CD14-positive monocyte (primary cell): ENCODE measurements around the gene KCNK1. TPM values are rescaled to one million over a fixed set of nuclear protein-coding genes. Genes with fewer than 3 reads are reported as not detected.

ENCODE experiments used
- DNase-seq, 3 donors: peaks; one replicate each; pipeline ENCODE4 v3.0.0-alpha.2; 2011 to 2022
- H2AFZ ChIP-seq: 2 replicates; pipeline ENCODE4 v1.6.0; 2012; ENCODE audit warnings: mild to moderate bottlenecking, low read depth, low read length, inconsistent platforms; ENCODE audit not compliant: insufficient read depth, poor library complexity, severe bottlenecking
- H3K27ac ChIP-seq, 2 donors: 1 replicate in 1 of 2; 2 replicates in 1 of 2; pipeline ENCODE4 v1.5.1; 2012 to 2013; ENCODE audit warnings: low read length in 2 of 2, control low read depth in 1 of 2, inconsistent platforms in 1 of 2, low read depth in 1 of 2, mild to moderate bottlenecking in 1 of 2
- H3K27me3 ChIP-seq, 2 donors: one replicate each; pipeline versions ENCODE4 v1.6.0 to v1.6.1; 2011 to 2013; ENCODE audit warnings: low read length in 2 of 2; ENCODE audit not compliant: control insufficient read depth in 2 of 2, insufficient read depth in 2 of 2
- H3K36me3 ChIP-seq, 2 donors: replicated peaks in 1 of 2; 1 replicate in 1 of 2; 2 replicates in 1 of 2; pipeline versions ENCODE4 v1.5.1 to v1.6.1; 2012 to 2013; ENCODE audit warnings: low read length in 2 of 2, control low read depth in 1 of 2, inconsistent platforms in 1 of 2, mild to moderate bottlenecking in 1 of 2; ENCODE audit not compliant: insufficient read depth in 2 of 2, control insufficient read depth in 1 of 2
- H3K4me1 ChIP-seq, 2 donors: 1 replicate in 1 of 2; 2 replicates in 1 of 2; pipeline versions ENCODE4 v1.5.1 to v1.6.1; 2012 to 2013; ENCODE audit warnings: low read length in 2 of 2, control low read depth in 1 of 2, inconsistent platforms in 1 of 2, mild to moderate bottlenecking in 1 of 2, moderate library complexity in 1 of 2; ENCODE audit not compliant: insufficient read depth in 2 of 2, control insufficient read depth in 1 of 2
- H3K4me2 ChIP-seq: replicated peaks from 2 replicates; pipeline ENCODE3; 2012; ENCODE audit warnings: low read length, moderate library complexity, mild to moderate bottlenecking; ENCODE audit not compliant: poor library complexity, severe bottlenecking; ENCODE audit errors: extremely low read depth
- H3K4me3 ChIP-seq, 3 experiments: fragments of 200-600 bp in 1 of 3; sonication (generic) in 1 of 3; replicated peaks in 1 of 3; 1 replicate in 2 of 3; 2 replicates in 1 of 3; pipeline ENCODE4 v1.5.1; 2011 to 2013; ENCODE audit warnings: low read length in 3 of 3, mild to moderate bottlenecking in 3 of 3, control low read depth in 2 of 3, low read depth in 2 of 3, inconsistent platforms in 1 of 3, moderate library complexity in 1 of 3
- H3K79me2 ChIP-seq: 2 replicates; pipeline ENCODE4 v1.6.0; 2012; ENCODE audit warnings: mild to moderate bottlenecking, control low read depth, inconsistent platforms, low read length, moderate library complexity; ENCODE audit not compliant: insufficient read depth
- H3K9ac ChIP-seq: 2 replicates; pipeline ENCODE4 v1.6.0; 2017; ENCODE audit warnings: low read length, mild to moderate bottlenecking; ENCODE audit not compliant: insufficient read depth, poor library complexity, severe bottlenecking
- H3K9me3 ChIP-seq, 2 donors: replicated peaks in 1 of 2; 1 replicate in 1 of 2; 2 replicates in 1 of 2; pipeline versions ENCODE4 v1.5.1 to v1.6.1; 2012 to 2013; ENCODE audit warnings: low read length in 2 of 2, control low read depth in 1 of 2; ENCODE audit not compliant: control insufficient read depth in 1 of 2, insufficient read depth in 1 of 2
- H4K20me1 ChIP-seq: 2 replicates; pipeline ENCODE4 v1.6.0; 2012; ENCODE audit warnings: mild to moderate bottlenecking, low read length, control low read depth, moderate library complexity; ENCODE audit not compliant: insufficient read depth
- H3K27ac Mint-ChIP-seq, 7 donors: one replicate each; pipeline ENCODE4 v1.8.0; 2020; ENCODE audit warnings: mild to moderate bottlenecking in 7 of 7, mixed read lengths in 7 of 7, moderate library complexity in 6 of 7, inconsistent platforms in 2 of 7
- H3K27me3 Mint-ChIP-seq, 3 donors: one replicate each; pipeline ENCODE4 v1.8.0; 2021 to 2022; ENCODE audit warnings: low read depth in 3 of 3, mild to moderate bottlenecking in 3 of 3, mixed read lengths in 3 of 3, moderate library complexity in 3 of 3, inconsistent platforms in 1 of 3
- H3K36me3 Mint-ChIP-seq, 2 donors: one replicate each; pipeline ENCODE4 v1.8.0; 2020; ENCODE audit warnings: mixed read lengths in 2 of 2, inconsistent platforms in 1 of 2, mild to moderate bottlenecking in 1 of 2
- H3K4me1 Mint-ChIP-seq: one replicate; pipeline ENCODE4 v1.8.0; 2020; ENCODE audit warnings: mild to moderate bottlenecking, mixed read lengths
- H3K4me3 Mint-ChIP-seq, 2 donors: one replicate each; pipeline ENCODE4 v1.8.0; 2020; ENCODE audit warnings: mild to moderate bottlenecking in 2 of 2, mixed read lengths in 2 of 2, moderate library complexity in 1 of 2
- H3K9me3 Mint-ChIP-seq, 7 donors: one replicate each; pipeline ENCODE4 v1.8.0; 2020 to 2022; ENCODE audit warnings: mixed read lengths in 7 of 7, mild to moderate bottlenecking in 6 of 7, moderate library complexity in 6 of 7, inconsistent platforms in 2 of 7
- WGBS: methylation state at CpG from one replicate; pipeline ENCODE4 v1.1.5; 2013; ENCODE audit warnings: missing lambda C conversion rate; ENCODE audit not compliant: insufficient coverage; 5-methylcytosine and 5-hydroxymethylcytosine counted together
- intact Hi-C, 2 donors: fragments of 100-400 bp; cut with micrococcal nuclease; formaldehyde crosslinking; loops; one replicate each; pipeline versions ENCODE4 v1.15.0 to v1.15.1; 2023
- polyA plus RNA-seq, 3 donors: library from polyadenylated mRNA; depleted of rRNA in 1 of 3; unstranded in 2 of 3; stranded (reverse) in 1 of 3; fragments of 300-500 nt in 2 of 3; fragments of >200 nt in 1 of 3; fragmentation: Illumina TruSeq in 2 of 3; gene quantifications; 1 replicate in 2 of 3; 2 replicates in 1 of 3; pipeline ENCODE4 v1.2.3, GENCODE V29; 2012 to 2021
- TF ChIP-seq, protein P1 (sequence below): fragments of 200-600 bp; IDR thresholded peaks from one replicate; pipeline ENCODE4 v1.8.0; 2022; ENCODE audit warnings: antibody characterized with exemption, mild to moderate bottlenecking

The KCNK1 gene
- polyA plus RNA-seq, 3 donors = not detected

DNA sequence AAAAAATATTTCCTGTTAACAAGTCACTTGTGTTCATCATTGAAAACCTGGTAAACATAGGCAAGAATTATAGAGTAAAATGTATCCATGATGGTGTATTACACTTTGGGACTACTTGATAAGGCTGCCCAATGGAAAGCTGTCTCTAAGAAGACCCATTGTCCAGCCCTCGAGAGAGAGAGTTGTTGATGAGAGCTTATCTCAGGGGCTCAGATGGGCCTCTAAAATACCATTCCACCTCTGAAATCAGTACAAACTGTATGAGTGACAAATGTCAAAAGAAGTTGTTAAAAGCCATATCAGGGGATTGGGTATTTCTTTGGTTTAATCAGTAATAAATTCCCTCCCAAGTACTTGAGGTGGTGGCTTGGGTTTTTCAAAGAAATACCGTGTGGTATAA, 96.1 kb downstream of the KCNK1 start:
- Histone ChIP-seq H3K4me2 (no peak overlapping the region), H3K27me3 (no peaks in the 10 kb centered on the region), H4K20me1 (no peaks in the 10 kb centered on the region), H2AFZ (no peak overlapping the region), H3K4me3 (no peak overlapping the region), H3K4me1 (no peaks in the 10 kb centered on the region), H3K36me3 (no peaks in the 10 kb centered on the region), H3K9me3 (no peaks in the 10 kb centered on the region), H3K9ac (no peak overlapping the region), H3K27ac (no peak overlapping the region), H3K79me2 (no peaks in the 10 kb centered on the region)
- TF ChIP-seq, protein P1, sequence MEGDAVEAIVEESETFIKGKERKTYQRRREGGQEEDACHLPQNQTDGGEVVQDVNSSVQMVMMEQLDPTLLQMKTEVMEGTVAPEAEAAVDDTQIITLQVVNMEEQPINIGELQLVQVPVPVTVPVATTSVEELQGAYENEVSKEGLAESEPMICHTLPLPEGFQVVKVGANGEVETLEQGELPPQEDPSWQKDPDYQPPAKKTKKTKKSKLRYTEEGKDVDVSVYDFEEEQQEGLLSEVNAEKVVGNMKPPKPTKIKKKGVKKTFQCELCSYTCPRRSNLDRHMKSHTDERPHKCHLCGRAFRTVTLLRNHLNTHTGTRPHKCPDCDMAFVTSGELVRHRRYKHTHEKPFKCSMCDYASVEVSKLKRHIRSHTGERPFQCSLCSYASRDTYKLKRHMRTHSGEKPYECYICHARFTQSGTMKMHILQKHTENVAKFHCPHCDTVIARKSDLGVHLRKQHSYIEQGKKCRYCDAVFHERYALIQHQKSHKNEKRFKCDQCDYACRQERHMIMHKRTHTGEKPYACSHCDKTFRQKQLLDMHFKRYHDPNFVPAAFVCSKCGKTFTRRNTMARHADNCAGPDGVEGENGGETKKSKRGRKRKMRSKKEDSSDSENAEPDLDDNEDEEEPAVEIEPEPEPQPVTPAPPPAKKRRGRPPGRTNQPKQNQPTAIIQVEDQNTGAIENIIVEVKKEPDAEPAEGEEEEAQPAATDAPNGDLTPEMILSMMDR = no peak
- intact Hi-C loops = no loop called here
- WGBS = no CpG with 5 or more reads among the region's 2 CpGs
- H3K4me1 Mint-ChIP-seq = no peaks in the 10 kb centered on the region
- H3K4me3 Mint-ChIP-seq = no peak overlapping the region
- H3K9me3 Mint-ChIP-seq = peaks cover 0 to 9% (median 3%) of the 10 kb centered on the region in 7 donors
- peaks cover 0 to 4% (median 0%) of the 10 kb centered on the region in 3 donors for H3K27me3 Mint-ChIP-seq
- no peak overlapping the region for H3K27ac Mint-ChIP-seq
- DNase-seq = no peak
- no peaks in the 10 kb centered on the region for H3K36me3 Mint-ChIP-seq

DNA sequence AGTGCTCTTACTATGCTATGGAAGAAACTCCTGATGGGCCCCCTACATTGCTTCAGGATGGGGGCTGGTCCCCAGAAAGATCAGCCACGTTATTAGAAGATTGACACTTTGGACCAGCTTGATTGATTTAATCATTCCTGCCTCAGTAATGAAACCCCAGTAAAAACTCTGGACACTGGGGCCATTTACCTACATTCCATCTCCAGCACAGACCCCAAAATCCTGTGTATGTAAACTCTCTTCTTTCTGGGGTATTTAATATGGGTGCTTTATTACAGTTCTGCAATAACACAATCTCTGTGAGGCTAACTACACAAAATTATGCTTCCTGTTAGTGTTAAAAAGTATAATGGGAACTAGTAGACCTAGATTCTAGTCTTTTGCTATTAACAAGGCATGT, 96.6 kb downstream of the KCNK1 start:
- Mint-ChIP-seq H3K4me3 (no peak overlapping the region), H3K27me3 (peaks cover 0 to 4% (median 0%) of the 10 kb centered on the region in 3 donors), H3K9me3 (peaks cover 0 to 9% (median 3%) of the 10 kb centered on the region in 7 donors), H3K4me1 (no peaks in the 10 kb centered on the region), H3K36me3 (no peaks in the 10 kb centered on the region), H3K27ac (no peak overlapping the region)
- TF ChIP-seq, protein P1 = no peak
- Histone ChIP-seq H3K9me3 (no peaks in the 10 kb centered on the region), H3K36me3 (no peaks in the 10 kb centered on the region), H4K20me1 (no peaks in the 10 kb centered on the region), H3K79me2 (no peaks in the 10 kb centered on the region), H3K4me3 (no peak overlapping the region), H2AFZ (no peak overlapping the region), H3K4me1 (no peaks in the 10 kb centered on the region), H3K27me3 (no peaks in the 10 kb centered on the region), H3K9ac (no peak overlapping the region), H3K4me2 (no peak overlapping the region), H3K27ac (no peak overlapping the region)
- no CpG with 5 or more reads among the region's 1 CpG for WGBS
- no peak for DNase-seq
- intact Hi-C loops = no loop called here
